NCI-H2081 treated with DMSO at 0.1 percent for 48 hours (cell line): ENCODE data around the gene CRB2.

Experiments used
- DNase-seq: peaks from one replicate; lab custom pipeline; 2025; lab: John Stamatoyannopoulos, UW

Gene CRB2

DNA sequence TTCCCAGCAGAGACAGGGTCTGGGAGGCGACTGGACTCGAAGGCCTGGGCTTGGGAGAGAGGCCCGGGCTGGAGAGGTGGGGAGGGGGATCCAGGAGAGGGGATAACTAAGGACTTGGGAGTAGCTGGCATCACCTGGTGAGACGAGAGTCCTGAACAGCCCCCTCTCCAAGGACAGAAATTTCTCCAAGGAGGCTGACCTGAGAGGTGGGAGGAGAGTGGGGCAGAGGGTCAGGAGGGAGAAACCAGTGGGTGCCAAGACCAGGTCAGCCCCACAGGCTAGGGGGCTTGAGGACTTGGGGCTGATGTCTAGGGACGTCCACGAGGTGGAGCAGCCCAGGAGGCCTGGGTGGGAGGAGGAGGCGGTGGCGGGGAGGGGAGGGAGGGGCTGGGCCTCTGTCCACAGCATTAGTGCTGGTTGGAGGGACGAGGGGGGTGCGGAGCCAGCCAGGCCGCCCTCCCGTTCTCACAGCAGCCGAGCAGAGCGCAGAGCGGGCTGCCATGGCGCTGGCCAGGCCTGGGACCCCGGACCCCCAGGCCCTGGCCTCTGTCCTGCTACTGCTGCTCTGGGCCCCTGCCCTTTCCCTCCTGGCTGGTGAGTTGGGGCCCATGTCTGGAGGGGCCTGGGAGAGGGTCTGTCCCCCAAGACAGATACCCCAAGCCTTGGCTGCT is at the start of gene CRB2:
Gene CRB2 (plus strand): TSS at position 437 of the 671 bp plus-strand sequence. CDS start 64 bp downstream, at position 501.
- DNase-seq, result no peak

DNA sequence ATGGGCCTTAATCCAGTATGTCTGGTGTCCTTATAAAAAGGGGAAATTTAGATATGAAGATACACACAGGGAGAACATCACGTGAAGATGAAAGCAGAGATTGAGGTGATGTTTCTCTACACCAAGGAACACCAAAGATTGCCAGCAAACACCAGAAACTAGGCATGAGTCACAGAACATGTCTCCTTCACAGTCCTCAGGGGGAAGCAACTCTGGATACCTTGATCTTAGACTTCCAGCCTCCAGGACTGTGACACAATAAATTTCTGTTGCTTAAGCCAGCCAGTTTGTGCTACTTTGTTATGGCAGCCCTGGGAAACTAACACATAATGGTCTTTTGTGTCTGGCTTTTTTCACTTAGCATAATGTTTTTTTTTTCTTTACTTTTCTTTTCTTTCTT is 46.4 kb upstream of the CRB2 start:
- DNase-seq, result no peak

DNA sequence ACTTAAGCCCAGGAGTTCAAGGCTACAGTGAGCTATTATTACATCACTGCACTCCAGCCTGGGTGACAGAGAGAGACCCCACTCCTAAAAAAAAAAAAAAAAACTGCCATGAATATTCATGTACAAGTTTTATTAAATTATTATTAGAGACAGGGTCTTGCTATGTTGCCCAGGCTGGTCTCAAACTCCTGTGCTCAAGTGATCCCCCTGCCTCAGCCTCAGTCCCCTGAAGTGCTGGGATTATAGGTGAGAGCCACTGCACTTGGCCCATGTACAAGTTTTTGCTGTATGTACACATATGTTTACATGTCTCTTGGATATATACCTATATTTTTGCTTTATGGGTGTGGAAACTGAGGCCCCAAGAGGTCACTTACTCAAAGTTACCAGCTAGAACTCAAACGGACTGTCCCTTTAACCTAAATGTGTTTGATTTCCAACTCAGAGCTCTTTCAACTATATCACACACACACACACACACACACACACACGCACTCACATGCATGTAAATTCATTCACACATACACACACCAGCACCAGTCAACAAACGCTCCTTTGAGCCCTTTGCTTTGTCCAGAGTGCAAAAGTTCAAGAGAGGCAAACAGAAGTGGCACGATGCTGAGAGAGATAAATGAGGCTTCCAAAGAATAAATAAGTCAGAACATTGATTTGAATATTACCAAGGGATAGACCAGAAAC is 45.3 kb upstream of the CRB2 start:
- DNase-seq, result no peak

- no peak for DNase-seq
These were observed 44.7 kb upstream of the CRB2 start for GRCh38 chr9:123311250-123311752.

- DNase-seq, result no peak
These were observed 43.6 kb upstream of the CRB2 start for GRCh38 chr9:123312306-123312877.

- no peak for DNase-seq
These were observed 41.4 kb upstream of the CRB2 start for GRCh38 chr9:123314617-123315016.

GRCh38 chr9:123315635-123316034 is 40.4 kb upstream of the CRB2 start:
- DNase-seq, result no peak

DNA sequence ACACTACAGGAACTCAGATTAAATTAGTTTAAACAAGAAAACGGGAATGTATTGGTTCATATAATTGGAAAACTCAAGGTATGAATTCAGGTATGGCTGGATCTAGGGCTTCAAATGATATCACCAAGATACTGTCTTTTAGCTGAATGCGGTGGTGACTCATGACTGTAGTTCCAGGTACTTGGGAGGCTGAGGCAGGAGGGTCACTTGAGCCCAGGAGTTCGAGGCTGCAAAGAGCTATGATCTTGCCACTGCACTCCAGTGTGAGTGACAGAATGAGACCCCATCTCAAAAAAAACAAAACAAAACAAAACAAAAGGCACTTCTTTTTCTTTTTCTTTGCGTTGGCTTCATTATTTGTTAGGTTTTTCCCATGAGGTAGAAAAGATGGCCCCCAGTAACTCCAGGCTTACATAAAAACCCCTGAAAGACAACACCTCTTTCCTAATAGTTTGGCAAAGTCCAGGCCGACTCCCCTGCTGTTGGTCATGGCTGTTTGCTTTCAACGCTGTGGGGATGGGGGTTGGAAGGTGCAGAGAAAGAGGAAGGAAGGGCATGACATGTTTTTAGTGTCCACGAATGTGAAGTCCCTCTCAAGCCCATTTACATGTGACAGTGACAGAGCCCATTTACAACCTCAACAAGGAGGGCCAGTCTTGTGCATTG is 39.8 kb upstream of the CRB2 start:
- no peak for DNase-seq

- DNase-seq, result no peak
These were observed 37.8 kb upstream of the CRB2 start for GRCh38 chr9:123318202-123318601.

- no peak for DNase-seq
These were observed 37.0 kb upstream of the CRB2 start for GRCh38 chr9:123318961-123319421.

DNA sequence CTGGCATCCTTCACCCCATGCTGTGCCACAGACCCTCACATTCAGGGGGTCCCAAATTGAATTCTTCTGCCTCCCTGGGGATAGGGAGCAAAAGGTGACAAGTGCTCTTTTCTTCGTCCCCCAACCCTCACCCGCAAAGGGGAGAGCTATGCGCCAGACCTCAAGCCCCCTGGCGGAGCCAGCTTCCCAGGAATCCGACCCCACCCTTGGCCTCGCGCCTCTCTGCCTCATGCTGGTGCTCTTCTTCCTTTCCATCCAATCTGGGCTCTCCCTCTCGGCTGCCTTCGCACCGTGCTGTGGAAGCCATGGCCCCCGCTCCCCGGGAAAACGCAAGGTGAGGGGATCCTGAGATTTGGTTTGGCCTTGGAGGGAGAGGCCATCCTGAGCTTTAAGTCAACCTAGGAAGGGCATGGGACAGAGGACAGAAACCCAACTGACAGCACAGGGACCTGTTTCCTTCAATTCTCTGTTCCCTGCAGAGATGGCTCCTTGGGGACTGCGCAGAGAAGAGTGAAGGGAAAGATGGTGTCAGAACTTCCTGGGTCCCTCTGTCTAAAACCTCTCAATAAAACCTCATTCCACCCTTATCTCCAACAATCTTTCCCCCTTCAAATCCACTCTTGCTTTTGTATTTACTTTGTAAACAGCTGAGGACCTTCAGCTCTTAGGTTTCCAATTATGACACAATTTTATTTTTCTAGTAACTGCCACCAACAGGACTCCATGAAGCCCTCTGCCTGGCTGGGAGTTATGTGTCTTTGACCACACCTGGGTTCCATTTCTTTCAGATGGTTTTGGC is 36.3 kb upstream of the CRB2 start:
- no peak for DNase-seq

DNA sequence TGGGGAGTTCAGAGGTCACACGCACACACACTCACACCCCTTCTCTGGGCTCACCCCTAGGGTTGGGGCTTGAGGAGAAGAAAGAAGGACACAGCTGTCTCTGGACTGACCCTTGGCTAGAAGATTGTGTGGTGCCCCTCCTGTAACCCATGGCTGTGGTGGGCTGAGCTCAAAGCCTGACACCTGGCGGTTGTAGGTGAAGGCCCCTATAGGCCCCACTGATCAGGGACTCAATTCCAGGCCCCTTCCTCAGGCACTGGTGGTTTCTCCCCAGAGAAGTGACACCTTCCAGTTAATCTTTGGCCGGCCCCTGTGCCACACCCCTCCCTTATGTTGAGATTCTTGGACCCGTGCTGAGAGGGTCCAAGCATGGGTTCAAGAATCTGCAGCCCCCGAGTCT is 35.2 kb upstream of the CRB2 start:
- no peak for DNase-seq

DNA sequence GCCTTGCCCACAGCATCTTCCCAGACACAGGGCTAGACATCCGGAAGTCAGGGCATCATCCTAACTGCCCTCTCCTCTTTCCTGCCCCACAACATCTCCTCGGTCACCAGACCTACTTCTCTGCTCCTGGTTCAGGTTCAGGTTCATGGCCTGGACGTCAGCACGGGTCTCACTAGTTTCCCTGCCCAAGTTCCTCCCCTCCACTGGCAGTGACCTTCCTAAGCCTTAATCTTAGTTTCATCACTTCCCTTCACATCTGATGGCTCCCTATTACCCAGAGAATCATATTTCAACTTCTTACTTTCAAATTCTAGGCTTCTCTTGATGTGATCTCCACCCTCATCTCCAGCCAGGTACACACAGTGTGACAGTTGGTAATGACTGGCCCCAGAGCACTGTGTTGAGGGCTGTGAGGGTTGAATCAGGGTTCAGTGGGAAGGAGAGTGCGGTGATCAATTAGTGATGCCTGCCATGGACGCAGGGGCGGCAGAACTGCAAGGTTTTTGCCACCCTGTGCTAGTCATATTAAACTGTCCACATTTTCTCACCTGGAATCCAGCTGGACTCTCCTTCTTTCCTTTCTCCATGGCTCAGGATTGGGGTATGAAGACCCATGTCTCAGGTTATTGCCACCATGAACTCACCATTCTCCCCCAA is 34.3 kb upstream of the CRB2 start:
- no peak for DNase-seq

DNA sequence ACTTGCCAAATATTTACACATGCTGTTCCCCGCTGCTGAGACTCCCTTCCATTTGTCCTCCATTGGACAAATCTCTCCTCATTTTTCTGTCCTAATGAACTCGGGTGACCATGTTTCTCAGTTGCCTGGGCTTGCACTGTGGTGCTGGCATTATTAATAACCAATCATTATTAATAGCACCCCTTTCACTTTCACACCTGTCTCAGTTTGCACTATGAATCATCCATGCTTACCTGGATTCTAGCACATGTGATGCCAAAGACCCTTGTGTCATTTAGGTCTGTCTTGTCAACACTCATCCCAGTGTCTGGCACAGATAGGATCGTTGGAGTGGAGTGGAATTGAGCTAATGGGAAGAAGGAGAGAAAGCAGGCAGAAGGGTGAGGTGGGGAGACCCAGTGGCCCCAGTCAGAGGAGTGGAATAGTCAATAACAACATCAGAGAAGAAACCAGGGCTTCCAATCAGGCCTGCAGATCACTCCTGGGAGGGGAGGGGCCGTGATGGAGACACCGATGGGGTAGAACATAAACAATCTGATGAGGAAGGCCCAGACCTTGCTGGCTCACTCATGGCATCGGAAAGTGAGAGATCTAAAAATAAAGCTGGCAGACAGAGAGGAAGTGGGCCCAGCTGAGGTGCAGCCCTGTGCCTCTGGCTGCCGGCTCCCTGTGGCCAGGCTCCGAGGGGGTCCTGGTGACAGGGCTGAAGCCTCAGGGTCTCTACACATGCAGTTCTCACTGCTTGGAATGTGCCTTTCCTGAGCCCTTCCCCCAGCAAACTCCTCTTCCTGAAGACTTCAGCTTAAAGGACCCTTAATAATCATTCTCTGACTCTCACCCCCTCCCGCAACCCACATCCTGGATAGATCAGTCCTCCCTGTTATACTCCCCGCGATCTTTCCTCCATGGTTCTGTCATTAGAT is 33.5 kb upstream of the CRB2 start:
- no peak for DNase-seq

DNA sequence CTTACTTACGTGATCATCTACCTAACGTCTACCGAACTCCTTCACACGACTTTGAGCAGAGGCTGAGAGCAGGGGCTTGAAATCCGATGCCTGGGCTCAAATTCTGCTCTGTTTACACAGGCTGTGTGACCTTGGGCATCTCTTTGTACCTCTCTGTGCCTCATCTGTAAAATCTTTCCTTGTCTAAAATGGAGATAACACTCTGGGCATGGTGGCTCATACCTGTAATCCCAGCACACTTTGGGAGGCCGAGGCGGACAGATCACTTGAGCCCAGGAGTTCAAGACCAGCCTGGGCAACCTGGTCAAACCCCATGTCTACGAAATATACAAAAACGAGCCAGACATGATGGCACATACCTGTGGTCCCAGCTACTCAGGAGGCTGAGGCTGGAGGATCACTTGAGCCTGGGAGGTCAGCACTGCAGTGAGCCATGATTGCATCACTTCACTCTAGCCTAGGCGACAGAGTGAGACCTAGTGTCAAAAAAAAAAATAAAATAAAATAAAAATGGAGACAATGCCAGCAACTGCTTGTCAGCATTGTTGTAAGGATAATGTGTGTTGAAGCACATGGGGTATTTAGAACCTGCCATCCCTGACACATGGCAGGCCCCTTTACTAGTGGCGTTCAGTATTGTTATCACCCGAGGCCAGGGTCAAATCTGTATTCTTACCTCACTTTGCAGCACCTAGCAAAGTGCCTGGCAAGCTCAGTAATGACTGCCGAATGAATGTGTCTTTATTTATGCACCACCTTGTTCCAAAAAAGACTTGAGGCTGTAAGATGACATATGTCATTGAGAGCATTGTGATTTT is 32.6 kb upstream of the CRB2 start:
- DNase-seq, result no peak

GRCh38 chr9:123324767-123325183 is 31.2 kb upstream of the CRB2 start:
- DNase-seq, result no peak

- no peak for DNase-seq
These were observed 29.8 kb upstream of the CRB2 start for GRCh38 chr9:123326187-123326586.

GRCh38 chr9:123326662-123327093 is 29.3 kb upstream of the CRB2 start:
- DNase-seq, result no peak

DNA sequence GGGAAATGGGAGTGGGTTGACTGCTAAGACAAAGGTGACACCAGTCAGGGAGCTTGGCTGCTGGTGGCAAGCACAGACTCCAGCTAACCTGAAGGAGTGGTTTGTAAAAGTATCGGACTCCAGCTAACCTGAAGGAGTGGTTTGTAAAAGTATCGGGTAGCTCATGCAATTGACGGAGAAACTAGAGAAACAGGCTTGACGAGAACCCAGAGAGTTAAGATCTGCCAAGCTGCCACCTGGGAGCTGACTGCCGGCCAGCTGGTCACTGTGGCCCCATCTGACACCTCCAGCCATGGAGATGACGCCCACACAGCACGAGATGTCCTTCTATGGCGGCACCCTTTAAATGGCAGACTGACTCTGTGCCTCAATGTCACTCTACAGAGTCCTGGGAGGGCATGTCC is 28.3 kb upstream of the CRB2 start:
- DNase-seq, result no peak
